ENCODE data around the gene EIF4E2. TPM values are rescaled to one million over a fixed set of nuclear protein-coding genes. Genes with fewer than 3 reads are reported as not detected.

Gene EIF4E2
- 81.5 and 158 TPM in 2 replicates for total RNA-seq

DNA sequence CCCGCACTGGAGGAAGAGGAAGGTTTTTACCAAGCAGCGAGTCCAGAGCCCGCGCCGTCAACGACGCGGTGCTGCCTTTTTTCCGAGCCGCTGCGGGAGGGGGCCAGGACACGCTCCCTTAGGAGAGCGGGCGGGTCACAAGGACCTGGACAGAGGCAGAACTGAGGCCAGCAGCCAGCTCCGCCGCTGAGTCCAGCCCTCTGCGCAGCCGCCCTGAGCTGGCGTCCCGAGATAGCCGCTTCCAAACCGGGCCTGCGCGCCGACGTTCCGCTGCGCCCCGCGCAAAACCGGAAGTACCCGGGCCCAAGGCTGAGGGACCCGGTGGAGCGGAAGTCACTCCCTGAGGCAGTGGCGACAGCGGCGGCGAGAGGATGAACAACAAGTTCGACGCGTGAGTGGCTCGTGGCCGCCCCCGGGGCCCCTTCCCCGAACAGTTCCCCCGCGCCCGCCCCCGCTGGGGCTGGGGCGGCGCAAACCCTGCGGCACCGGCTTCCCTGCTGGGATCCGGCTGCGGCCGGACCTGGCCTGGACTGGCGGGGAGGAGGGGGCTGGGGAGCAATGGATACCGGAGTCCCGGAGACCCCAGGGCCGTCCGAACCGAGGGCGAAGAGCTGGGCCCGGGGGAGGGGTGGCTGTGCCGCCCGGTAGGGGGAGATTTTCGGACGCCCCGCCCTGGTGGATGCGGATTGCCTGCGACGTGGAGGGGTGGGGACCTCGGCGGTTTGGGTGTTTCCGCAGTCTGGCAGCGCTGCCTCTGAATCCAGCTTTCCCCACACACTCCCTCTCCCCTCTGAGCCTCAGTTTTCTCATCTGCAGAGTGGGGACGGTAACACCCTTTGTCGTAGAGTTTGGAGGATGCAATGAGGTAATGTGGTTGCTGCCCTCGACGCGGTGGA lies at the start of gene EIF4E2, which contains the start of gene TIGD1:
Gene EIF4E2 (plus strand): TSS at position 336 of the 896 bp plus-strand sequence. CDS start 36 bp downstream, at position 372.
Gene TIGD1 (minus strand): TSS at position 204 of the 896 bp plus-strand sequence. CDS start 675 bp downstream, outside the sequence.

GRCh38 chr2:232519581-232520438 lies 30.7 kb upstream of the EIF4E2 start, which contains the start of gene PRSS56:
PRSS56 (plus strand) TSS chr2:232520388; CDS start chr2:232520599, 211 bp downstream.

GRCh38 chr2:232525791-232526371 lies 24.6 kb upstream of the EIF4E2 start, which contains the start of gene CHRND:
CHRND (plus strand) TSS chr2:232526160; CDS start chr2:232526216, 56 bp downstream.

GRCh38 chr2:232539298-232540231 lies 10.9 kb upstream of the EIF4E2 start, which contains the start of gene CHRNG:
CHRNG (plus strand) TSS chr2:232539692; CDS start chr2:232539748, 56 bp downstream.

Other genes starting within 250 kb of the EIF4E2 start
- not detected in 2 replicates for gene ALPP, start 171.9 kb upstream of the EIF4E2 start, total RNA-seq
- not detected in 2 replicates for gene ALPG, start 143.8 kb upstream of the EIF4E2 start, total RNA-seq
- not detected in 2 replicates for gene ALPI, start 94.5 kb upstream of the EIF4E2 start, total RNA-seq
- not detected in 2 replicates for gene ECEL1, start 62.9 kb upstream of the EIF4E2 start, total RNA-seq
- not detected in 2 replicates for gene PRSS56, start 30.3 kb upstream of the EIF4E2 start, total RNA-seq
- not detected in 2 replicates for gene CHRND, start 24.5 kb upstream of the EIF4E2 start, total RNA-seq
- not detected in 2 replicates for gene CHRNG, start 11.0 kb upstream of the EIF4E2 start, total RNA-seq
- gene TIGD1, start 132 bp upstream of the EIF4E2 start, total RNA-seq, result 2.7 and 3.7 TPM in 2 replicates
- 1.9 and 2.0 TPM in 2 replicates for gene EFHD1, start 82.9 kb downstream of the EIF4E2 start, total RNA-seq
- gene GIGYF2, start 146.6 kb downstream of the EIF4E2 start, total RNA-seq, result 53.3 and 58.3 TPM in 2 replicates
- gene KCNJ13, start 225.9 kb downstream of the EIF4E2 start, total RNA-seq, result not detected in 2 replicates

Data from regular cardiac myocyte (primary cell).